Dermis blood vessel endothelial cell (primary cell): ENCODE results near the gene SPTBN1. TPM values are rescaled to one million over a fixed set of nuclear protein-coding genes. Genes with fewer than 3 reads are reported as not detected.
A peak's percentile ranks its signal among the peaks of the same experiment; 100 is the strongest.

Experiments
- DNase-seq: peaks from one replicate; pipeline ENCODE4 v3.0.0; 2010
- total RNA-seq: library from RNA; depleted of rRNA; stranded (reverse); fragments of >200 nt; gene quantifications from 2 replicates; pipeline ENCODE4 v1.2.3, GENCODE V29; 2014

Gene SPTBN1
- total RNA-seq, 1 donor from 2014 or later, result 916 TPM

- DNase-seq, result no peak
Measured at GRCh38 chr2:54434711-54435110, 21.4 kb upstream of the SPTBN1 start.

- DNase-seq, result no peak
Measured at GRCh38 chr2:54435325-54436226, 20.6 kb upstream of the SPTBN1 start.

- DNase-seq, result no peak
Measured at GRCh38 chr2:54437588-54437987, 18.5 kb upstream of the SPTBN1 start.

- no peak for DNase-seq
Measured at GRCh38 chr2:54438271-54438670, 17.9 kb upstream of the SPTBN1 start.

- DNase-seq, result no peak
Measured at GRCh38 chr2:54439582-54439981, 16.5 kb upstream of the SPTBN1 start.

GRCh38 chr2:54440050-54440449 lies 16.1 kb upstream of the SPTBN1 start:
- DNase-seq, result no peak

GRCh38 chr2:54444503-54444902 lies 11.6 kb upstream of the SPTBN1 start:
- peak; percentile 59 for DNase-seq

GRCh38 chr2:54446122-54446521 lies 10.0 kb upstream of the SPTBN1 start:
- no peak for DNase-seq

- no peak for DNase-seq
Measured at GRCh38 chr2:54446625-54447024, 9.5 kb upstream of the SPTBN1 start.

GRCh38 chr2:54454548-54455130 lies 1.5 kb upstream of the SPTBN1 start:
- DNase-seq, result no peak

GRCh38 chr2:54455131-54455562 lies 980 bp upstream of the SPTBN1 start:
- DNase-seq, result peak; percentile 68

GRCh38 chr2:54456362-54456611 lies 160 bp downstream of the SPTBN1 start:
- DNase-seq, result no peak

- peak; percentile 62 for DNase-seq
Measured at GRCh38 chr2:54456612-54457322, 640 bp downstream of the SPTBN1 start.

GRCh38 chr2:54457323-54458023 lies 1.3 kb downstream of the SPTBN1 start:
- DNase-seq, result peak; percentile 44

GRCh38 chr2:54459037-54459441 lies 2.9 kb downstream of the SPTBN1 start:
- DNase-seq, result peak; percentile 76

- peak; percentile 59 for DNase-seq
Measured at GRCh38 chr2:54461261-54461660, 5.1 kb downstream of the SPTBN1 start.

- DNase-seq, result peak; percentile 76
Measured at GRCh38 chr2:54464341-54464740, 8.2 kb downstream of the SPTBN1 start.

- no peak for DNase-seq
Measured at GRCh38 chr2:54465143-54465542, 9.0 kb downstream of the SPTBN1 start.

- no peak for DNase-seq
Measured at GRCh38 chr2:54466870-54467269, 10.7 kb downstream of the SPTBN1 start.

GRCh38 chr2:54468673-54469072 lies 12.5 kb downstream of the SPTBN1 start:
- DNase-seq, result no peak

- no peak for DNase-seq
Measured at GRCh38 chr2:54469484-54470053, 13.4 kb downstream of the SPTBN1 start.

- peak; percentile 72 for DNase-seq
Measured at GRCh38 chr2:54470266-54470938, 14.3 kb downstream of the SPTBN1 start.
